COLO829 (cell line): Measurements from ENCODE around the gene PALMD.

Experiments
- DNase-seq: peaks from one replicate; pipeline ENCODE4 v3.0.0; 2012; ENCODE audit warnings: low spot score

The PALMD gene

GRCh38 chr1:99697580-99697979, 51.7 kb downstream of the PALMD start:
- DNase-seq: no peak

- no peak for DNase-seq
Measured at GRCh38 chr1:99700020-99700419, 54.1 kb downstream of the PALMD start.

GRCh38 chr1:99702221-99702620, 56.3 kb downstream of the PALMD start:
- DNase-seq: no peak

- DNase-seq: no peak
Measured at GRCh38 chr1:99704356-99704816, 58.5 kb downstream of the PALMD start.

- peak; percentile 19 for DNase-seq
Measured at GRCh38 chr1:99705385-99705784, 59.5 kb downstream of the PALMD start.

GRCh38 chr1:99707535-99708142, 61.7 kb downstream of the PALMD start:
- peak; percentile 38 for DNase-seq

GRCh38 chr1:99710994-99711393, 65.1 kb downstream of the PALMD start:
- no peak for DNase-seq

GRCh38 chr1:99713006-99713405, 67.1 kb downstream of the PALMD start:
- DNase-seq: no peak

GRCh38 chr1:99717005-99717404, 71.1 kb downstream of the PALMD start:
- DNase-seq: no peak

GRCh38 chr1:99723251-99723650, 77.3 kb downstream of the PALMD start:
- DNase-seq: no peak

- no peak for DNase-seq
Measured at GRCh38 chr1:99725996-99726395, 80.1 kb downstream of the PALMD start.

GRCh38 chr1:99726407-99726806, 80.5 kb downstream of the PALMD start:
- DNase-seq: no peak

- DNase-seq: no peak
Measured at GRCh38 chr1:99726818-99727217, 80.9 kb downstream of the PALMD start.

GRCh38 chr1:99727575-99728185, 81.8 kb downstream of the PALMD start:
- no peak for DNase-seq

- peak; percentile 39 for DNase-seq
Measured at GRCh38 chr1:99728494-99729235, 82.8 kb downstream of the PALMD start.

GRCh38 chr1:99731384-99731783, 85.5 kb downstream of the PALMD start:
- no peak for DNase-seq

- no peak for DNase-seq
Measured at GRCh38 chr1:99735852-99736251, 89.9 kb downstream of the PALMD start.

- DNase-seq: peak; percentile 28
Measured at GRCh38 chr1:99737016-99737415, 91.1 kb downstream of the PALMD start.

GRCh38 chr1:99738858-99739465, 93.0 kb downstream of the PALMD start:
- DNase-seq: no peak

GRCh38 chr1:99740141-99740540, 94.2 kb downstream of the PALMD start:
- no peak for DNase-seq
